H9 (cell line): ENCODE results near the gene SLC12A8. TPM values are rescaled to one million over a fixed set of nuclear protein-coding genes. Genes with fewer than 3 reads are reported as not detected.

ENCODE experiments used
- DNase-seq: peaks from one replicate; pipeline ENCODE4 v3.0.0-alpha.2; 2017
- H2AFZ ChIP-seq: one replicate; pipeline ENCODE4 v1.6.1; 2013; ENCODE audit warnings: mild to moderate bottlenecking, low read length, control low read depth, moderate library complexity
- H2AK5ac ChIP-seq: 2 replicates; pipeline ENCODE4 v1.6.1; 2013; ENCODE audit warnings: low read length, control low read depth, mixed read lengths; ENCODE audit not compliant: insufficient read length
- H2BK120ac ChIP-seq: one replicate; pipeline ENCODE4 v1.6.1; 2013; ENCODE audit warnings: low read depth, mild to moderate bottlenecking, low read length, control low read depth, inconsistent platforms; ENCODE audit not compliant: poor library complexity, severe bottlenecking
- H2BK12ac ChIP-seq: 2 replicates; pipeline ENCODE4 v1.6.1; 2013; ENCODE audit warnings: low read length, control low read depth, mixed read lengths, low read depth; ENCODE audit not compliant: insufficient read length
- H2BK15ac ChIP-seq: 2 replicates; pipeline ENCODE4 v1.6.1; 2013; ENCODE audit warnings: low read depth, low read length, control low read depth
- H2BK20ac ChIP-seq: one replicate; pipeline ENCODE4 v1.6.1; 2013; ENCODE audit warnings: low read depth, mild to moderate bottlenecking, low read length, control low read depth, inconsistent platforms; ENCODE audit not compliant: poor library complexity, severe bottlenecking
- H2BK5ac ChIP-seq: 2 replicates; pipeline ENCODE4 v1.6.1; 2013; ENCODE audit warnings: low read length, control low read depth, mixed read lengths; ENCODE audit not compliant: insufficient read length
- H3K14ac ChIP-seq: 2 replicates; pipeline ENCODE4 v1.6.1; 2013; ENCODE audit warnings: low read length, control low read depth; ENCODE audit not compliant: insufficient read depth
- H3K18ac ChIP-seq: 2 replicates; pipeline ENCODE4 v1.6.1; 2013; ENCODE audit warnings: low read depth, mild to moderate bottlenecking, mixed read lengths, low read length, control low read depth; ENCODE audit not compliant: insufficient read length
- H3K23ac ChIP-seq: 2 replicates; pipeline ENCODE4 v1.6.1; 2013; ENCODE audit warnings: low read length, control low read depth, mixed read lengths, low read depth; ENCODE audit not compliant: insufficient read length
- H3K23me2 ChIP-seq: 2 replicates; pipeline ENCODE4 v1.6.1; 2013; ENCODE audit warnings: low read depth, mild to moderate bottlenecking, mixed read lengths, low read length, control low read depth; ENCODE audit not compliant: insufficient read length, poor library complexity, severe bottlenecking
- H3K27ac ChIP-seq: 2 replicates; pipeline ENCODE4 v1.5.1; 2013; ENCODE audit warnings: low read length, control low read depth, mixed read lengths, low read depth; ENCODE audit not compliant: insufficient read length
- H3K27me3 ChIP-seq: 2 replicates; pipeline ENCODE4 v1.6.1; 2013; ENCODE audit warnings: low read length, control low read depth, inconsistent platforms; ENCODE audit not compliant: insufficient read depth
- H3K4ac ChIP-seq: 2 replicates; pipeline ENCODE4 v1.6.1; 2013; ENCODE audit warnings: low read depth, mild to moderate bottlenecking, control low read depth, inconsistent platforms, low read length, moderate library complexity
- H3K4me1 ChIP-seq: 2 replicates; pipeline ENCODE4 v1.6.1; 2013; ENCODE audit warnings: low read length, control low read depth, inconsistent platforms; ENCODE audit not compliant: insufficient read depth
- H3K4me2 ChIP-seq: 2 replicates; pipeline ENCODE4 v1.6.1; 2013; ENCODE audit warnings: low read length, control low read depth, mixed read lengths; ENCODE audit not compliant: insufficient read length, insufficient read depth
- H3K56ac ChIP-seq: 2 replicates; pipeline ENCODE4 v1.6.1; 2013; ENCODE audit warnings: low read depth, mild to moderate bottlenecking, mixed read lengths, low read length, control low read depth; ENCODE audit not compliant: insufficient read length
- H3K79me1 ChIP-seq: 2 replicates; pipeline ENCODE4 v1.6.1; 2013; ENCODE audit warnings: low read depth, mild to moderate bottlenecking, moderate library complexity, low read length, control low read depth, inconsistent platforms; ENCODE audit not compliant: insufficient read depth, poor library complexity, severe bottlenecking
- H3K79me2 ChIP-seq: 2 replicates; pipeline ENCODE4 v1.6.1; 2013; ENCODE audit warnings: low read length, control low read depth, inconsistent platforms; ENCODE audit not compliant: insufficient read depth
- H3K9ac ChIP-seq: 2 replicates; pipeline ENCODE4 v1.6.1; 2013; ENCODE audit warnings: low read length, control low read depth, mixed read lengths; ENCODE audit not compliant: insufficient read length; ENCODE audit errors: extremely low read depth
- H3K9me3 ChIP-seq: one replicate; pipeline ENCODE4 v1.6.1; 2013; ENCODE audit warnings: low read depth, low read length, inconsistent platforms; ENCODE audit not compliant: control insufficient read depth
- H3T11ph ChIP-seq: one replicate; pipeline ENCODE4 v1.6.1; 2013; ENCODE audit warnings: mild to moderate bottlenecking, low read length, control low read depth, inconsistent platforms
- H4K20me1 ChIP-seq: one replicate; pipeline ENCODE4 v1.6.1; 2013; ENCODE audit not compliant: control insufficient read depth, insufficient read length, insufficient read depth
- H4K5ac ChIP-seq: 2 replicates; pipeline ENCODE4 v1.6.1; 2013; ENCODE audit warnings: low read depth, mild to moderate bottlenecking, mixed read lengths, low read length, control low read depth; ENCODE audit not compliant: insufficient read length
- H4K8ac ChIP-seq: replicated peaks from 2 replicates; pipeline ENCODE4 v1.6.1; 2013; ENCODE audit warnings: low read length, control low read depth, mixed read lengths, low read depth; ENCODE audit not compliant: insufficient read length
- H4K91ac ChIP-seq: 2 replicates; pipeline ENCODE4 v1.6.1; 2013; ENCODE audit warnings: low read depth, mild to moderate bottlenecking, moderate library complexity, mixed read lengths, low read length, control low read depth; ENCODE audit not compliant: insufficient read length
- H3K27ac Mint-ChIP-seq, 3 experiments: 2 replicates in 2 of 3; 3 replicates in 1 of 3; pipeline ENCODE4 v1.8.0; 2020 to 2021; ENCODE audit warnings: mixed read lengths in 3 of 3, mild to moderate bottlenecking in 1 of 3, moderate library complexity in 1 of 3
- H3K27me3 Mint-ChIP-seq: 2 replicates; pipeline ENCODE4 v1.8.0; 2021; ENCODE audit warnings: low read depth, mild to moderate bottlenecking, moderate library complexity, mixed read lengths
- H3K36me3 Mint-ChIP-seq, 3 experiments: 2 replicates in 2 of 3; 3 replicates in 1 of 3; pipeline ENCODE4 v1.8.0; 2020 to 2021; ENCODE audit warnings: low read depth in 3 of 3, mixed read lengths in 3 of 3; ENCODE audit not compliant: insufficient read depth in 1 of 3
- H3K4me1 Mint-ChIP-seq, 2 experiments: 2 replicates each; pipeline ENCODE4 v1.8.0; 2020; ENCODE audit warnings: mixed read lengths in 2 of 2
- H3K4me3 Mint-ChIP-seq, 2 experiments: 2 replicates in 1 of 2; 3 replicates in 1 of 2; pipeline ENCODE4 v1.8.0; 2020 to 2021; ENCODE audit warnings: mild to moderate bottlenecking in 2 of 2, mixed read lengths in 2 of 2, moderate library complexity in 1 of 2
- H3K9me3 Mint-ChIP-seq, 2 experiments: 2 replicates in 1 of 2; 3 replicates in 1 of 2; pipeline ENCODE4 v1.8.0; 2020; ENCODE audit warnings: mild to moderate bottlenecking in 2 of 2, mixed read lengths in 2 of 2, moderate library complexity in 1 of 2
- WGBS: extraction: QIAGEN DNeasy Blood & Tissue Kit; methylation state at CpG from one replicate; pipeline ENCODE4 v1.1.7; 2013; ENCODE audit warnings: missing lambda C conversion rate, low lambda C conversion rate, mixed read lengths; ENCODE audit not compliant: insufficient read length; ENCODE audit errors: extremely low coverage; 5-methylcytosine and 5-hydroxymethylcytosine counted together
- total RNA-seq: library from RNA; stranded (reverse); gene quantifications from 2 replicates; pipeline ENCODE4 v1.2.1, GENCODE V29; 2021
- TF ChIP-seq, protein P1 (sequence below): fragments of 200-600 bp; sonication (generic); conservative IDR thresholded peaks from 3 replicates; pipeline ENCODE4 v1.8.0; 2021; ENCODE audit warnings: antibody characterized with exemption, mild to moderate bottlenecking

Gene SLC12A8
- total RNA-seq, 1 experiment from 2014 or later, result 8.2 TPM

DNA sequence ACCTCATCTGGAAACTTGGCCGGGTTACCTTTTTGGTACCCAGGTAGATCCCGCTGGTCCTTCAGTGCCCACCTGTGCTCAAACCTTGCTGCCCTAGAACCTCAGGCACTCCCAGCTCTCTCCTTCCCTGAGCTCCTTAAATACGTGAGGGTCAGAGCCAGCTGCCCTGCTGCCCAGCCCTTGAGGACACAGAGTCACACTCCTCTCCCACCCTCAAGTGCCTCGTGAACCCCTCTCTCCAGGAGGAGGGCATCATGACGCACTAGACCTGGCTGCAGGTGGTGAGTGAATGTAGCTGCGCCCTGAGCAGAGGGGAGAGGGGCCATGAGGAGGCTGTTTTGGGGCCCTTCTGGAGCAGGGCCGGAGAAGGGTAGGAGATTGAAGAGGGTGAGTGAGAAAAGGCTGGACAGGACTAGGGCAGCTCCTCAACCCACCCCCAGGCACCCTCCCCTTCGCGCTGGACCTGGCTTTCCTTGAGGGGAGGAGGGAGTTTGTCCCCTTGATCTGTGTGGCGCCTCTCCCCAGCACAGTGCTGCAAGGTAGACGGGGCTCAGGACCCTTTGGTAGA, 941 bp downstream of the SLC12A8 start:
- no peak overlapping the region for H3T11ph ChIP-seq
- H3K27ac ChIP-seq, result no peak overlapping the region
- no peak overlapping the region for H4K8ac ChIP-seq
- no peak overlapping the region for H2BK12ac ChIP-seq
- no peaks in the 10 kb centered on the region for H3K9me3 ChIP-seq
- H2AK5ac ChIP-seq, result no peak overlapping the region
- no peaks in the 10 kb centered on the region for H3K27me3 ChIP-seq
- TF ChIP-seq, protein P1, sequence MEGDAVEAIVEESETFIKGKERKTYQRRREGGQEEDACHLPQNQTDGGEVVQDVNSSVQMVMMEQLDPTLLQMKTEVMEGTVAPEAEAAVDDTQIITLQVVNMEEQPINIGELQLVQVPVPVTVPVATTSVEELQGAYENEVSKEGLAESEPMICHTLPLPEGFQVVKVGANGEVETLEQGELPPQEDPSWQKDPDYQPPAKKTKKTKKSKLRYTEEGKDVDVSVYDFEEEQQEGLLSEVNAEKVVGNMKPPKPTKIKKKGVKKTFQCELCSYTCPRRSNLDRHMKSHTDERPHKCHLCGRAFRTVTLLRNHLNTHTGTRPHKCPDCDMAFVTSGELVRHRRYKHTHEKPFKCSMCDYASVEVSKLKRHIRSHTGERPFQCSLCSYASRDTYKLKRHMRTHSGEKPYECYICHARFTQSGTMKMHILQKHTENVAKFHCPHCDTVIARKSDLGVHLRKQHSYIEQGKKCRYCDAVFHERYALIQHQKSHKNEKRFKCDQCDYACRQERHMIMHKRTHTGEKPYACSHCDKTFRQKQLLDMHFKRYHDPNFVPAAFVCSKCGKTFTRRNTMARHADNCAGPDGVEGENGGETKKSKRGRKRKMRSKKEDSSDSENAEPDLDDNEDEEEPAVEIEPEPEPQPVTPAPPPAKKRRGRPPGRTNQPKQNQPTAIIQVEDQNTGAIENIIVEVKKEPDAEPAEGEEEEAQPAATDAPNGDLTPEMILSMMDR, result no peak
- H2BK20ac ChIP-seq, result no peak overlapping the region
- H3K23ac ChIP-seq, result no peak overlapping the region
- no peak for DNase-seq
- peaks cover 1% of the 10 kb centered on the region; the same call in 1 of the 2 replicates for H3K79me2 ChIP-seq
- no peak overlapping the region for H2AFZ ChIP-seq
- H2BK5ac ChIP-seq, result no peak overlapping the region
- H3K36me3 Mint-ChIP-seq, result peaks cover 0 to 6% (median 2%) of the 10 kb centered on the region in 3 experiments; a peak in 6 of 7 replicates
- H4K5ac ChIP-seq, result no peak overlapping the region
- peak overlapping the region; percentile 71 to 81 for H3K4me3 Mint-ChIP-seq
- no peak overlapping the region for H2BK15ac ChIP-seq
- peak overlapping the region; percentile 13 for H3K9ac ChIP-seq
- peaks cover 16% of the 10 kb centered on the region for H3K27me3 Mint-ChIP-seq
- H3K18ac ChIP-seq, result peak overlapping the region; percentile 75
- no peak overlapping the region for H2BK120ac ChIP-seq
- H3K9me3 Mint-ChIP-seq, result no peaks in the 10 kb centered on the region
- no CpG with 5 or more reads among the region's 11 CpGs for WGBS
- H3K14ac ChIP-seq, result peak overlapping the region; percentile 33; the same call in 1 of the 2 replicates
- no peaks in the 10 kb centered on the region for H3K4me1 ChIP-seq
- peak overlapping the region; percentile 39 for H3K4me2 ChIP-seq
- H3K79me1 ChIP-seq, result no peaks in the 10 kb centered on the region
- no peak overlapping the region for H4K91ac ChIP-seq
- peaks cover 6% of the 10 kb centered on the region for H3K23me2 ChIP-seq
- H3K4me1 Mint-ChIP-seq, result peaks cover 24 to 32% of the 10 kb centered on the region in 2 experiments
- no peak overlapping the region for H3K56ac ChIP-seq
- H3K4ac ChIP-seq, result no peak overlapping the region
- H3K27ac Mint-ChIP-seq, result peak overlapping the region in 1 of 3 experiments; percentile 61; a peak in 2 of 7 replicates
- H4K20me1 ChIP-seq, result no peaks in the 10 kb centered on the region
